ENCODE measurements around the gene KRT40.

KRT40 gene

DNA sequence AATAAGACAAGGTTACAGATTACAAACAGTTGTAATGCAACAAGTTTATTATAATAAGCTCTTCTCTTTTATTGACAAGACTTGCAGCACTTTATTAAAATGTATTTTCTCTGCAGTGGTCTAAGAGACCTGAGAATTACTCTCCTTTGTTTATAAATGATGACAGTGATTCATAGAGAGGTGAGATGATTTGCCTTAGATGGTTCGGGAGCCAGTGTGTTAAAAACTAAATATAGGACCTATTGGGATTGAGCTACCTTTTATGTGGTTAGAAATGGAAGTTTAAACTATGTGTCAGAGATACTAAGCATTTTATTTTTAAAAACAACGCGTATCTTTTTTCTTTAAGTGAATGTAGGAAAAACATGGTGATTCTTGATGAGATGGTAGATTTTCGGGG lies 12.7 kb upstream of the KRT40 start:
- peaks cover 0 to 12% of the 10 kb centered on the region in 2 donors for H3K27me3 ChIP-seq
- no peak overlapping the region for H3K4me3 ChIP-seq
- DNase-seq = no peak
- TF ChIP-seq, protein P1, sequence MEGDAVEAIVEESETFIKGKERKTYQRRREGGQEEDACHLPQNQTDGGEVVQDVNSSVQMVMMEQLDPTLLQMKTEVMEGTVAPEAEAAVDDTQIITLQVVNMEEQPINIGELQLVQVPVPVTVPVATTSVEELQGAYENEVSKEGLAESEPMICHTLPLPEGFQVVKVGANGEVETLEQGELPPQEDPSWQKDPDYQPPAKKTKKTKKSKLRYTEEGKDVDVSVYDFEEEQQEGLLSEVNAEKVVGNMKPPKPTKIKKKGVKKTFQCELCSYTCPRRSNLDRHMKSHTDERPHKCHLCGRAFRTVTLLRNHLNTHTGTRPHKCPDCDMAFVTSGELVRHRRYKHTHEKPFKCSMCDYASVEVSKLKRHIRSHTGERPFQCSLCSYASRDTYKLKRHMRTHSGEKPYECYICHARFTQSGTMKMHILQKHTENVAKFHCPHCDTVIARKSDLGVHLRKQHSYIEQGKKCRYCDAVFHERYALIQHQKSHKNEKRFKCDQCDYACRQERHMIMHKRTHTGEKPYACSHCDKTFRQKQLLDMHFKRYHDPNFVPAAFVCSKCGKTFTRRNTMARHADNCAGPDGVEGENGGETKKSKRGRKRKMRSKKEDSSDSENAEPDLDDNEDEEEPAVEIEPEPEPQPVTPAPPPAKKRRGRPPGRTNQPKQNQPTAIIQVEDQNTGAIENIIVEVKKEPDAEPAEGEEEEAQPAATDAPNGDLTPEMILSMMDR (IDR thresholded peaks at IDR 0.05) = no peak
- H3K4me1 ChIP-seq = no peaks in the 10 kb centered on the region
- no peaks in the 10 kb centered on the region for H3K9me3 ChIP-seq
- H3K27ac ChIP-seq = no peak overlapping the region
- intact Hi-C loops (cut with DNase I; ENCODE audit: low total_unique reads) = no loop called here
- H3K36me3 ChIP-seq = no peaks in the 10 kb centered on the region

DNA sequence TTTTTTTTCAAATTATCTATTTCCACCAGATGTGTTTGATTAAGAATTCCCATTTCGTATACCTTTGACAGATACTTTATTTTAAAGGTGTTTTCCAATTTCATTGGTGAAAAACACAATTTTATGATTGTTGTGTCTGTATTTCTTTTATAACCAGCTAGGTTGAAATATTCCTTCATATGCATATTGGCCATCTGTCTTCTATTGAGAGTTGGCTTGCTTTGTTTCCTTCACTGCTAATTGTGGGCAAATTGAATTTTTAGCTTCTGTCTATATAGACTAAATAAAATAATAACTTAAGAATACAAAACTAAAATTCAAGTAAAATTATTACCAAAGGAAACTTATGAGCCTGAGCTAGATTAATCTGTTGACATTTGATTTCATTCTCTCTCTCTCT lies 11.0 kb upstream of the KRT40 start:
- TF ChIP-seq, protein P1 (IDR thresholded peaks at IDR 0.05) = no peak
- Histone ChIP-seq H3K27me3 (peaks cover 0 to 17% of the 10 kb centered on the region in 2 donors), H3K9me3 (no peaks in the 10 kb centered on the region), H3K4me3 (no peak overlapping the region), H3K4me1 (no peaks in the 10 kb centered on the region), H3K27ac (no peak overlapping the region), H3K36me3 (no peaks in the 10 kb centered on the region)
- DNase-seq = no peak
- intact Hi-C loops (cut with DNase I; ENCODE audit: low total_unique reads) = no loop called here

DNA sequence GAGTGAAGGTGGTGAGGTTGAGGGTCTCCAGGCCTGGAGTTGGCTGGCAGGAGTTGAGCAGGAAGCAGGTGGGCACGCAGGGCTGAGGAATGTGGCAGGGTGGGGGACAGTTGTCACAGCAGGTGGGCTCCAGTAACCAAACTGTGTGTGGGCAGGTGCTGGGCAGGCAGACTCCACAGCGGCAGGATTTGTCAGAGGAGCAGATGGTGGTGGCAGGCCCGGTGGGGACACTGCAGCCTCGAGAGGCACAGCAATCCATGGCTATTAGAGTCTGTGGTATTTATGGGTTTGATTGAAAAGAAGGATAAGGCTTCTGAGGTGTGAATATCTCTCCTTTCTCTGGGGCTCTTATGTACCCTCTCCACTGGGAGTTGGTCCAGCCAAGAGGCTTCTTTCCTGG lies 9.7 kb upstream of the KRT40 start, which contains the start of gene KRTAP3-3:
Gene KRTAP3-3, minus strand, starts transcription at position 326 of the 400 bp plus-strand sequence. Its CDS starts 67 bp downstream, at position 259.
- intact Hi-C loops (cut with DNase I; ENCODE audit: low total_unique reads) = no loop called here
- H3K27me3 ChIP-seq = peaks cover 0 to 17% of the 10 kb centered on the region in 2 donors
- H3K36me3 ChIP-seq = no peaks in the 10 kb centered on the region
- TF ChIP-seq, protein P1 (IDR thresholded peaks at IDR 0.05) = no peak
- H3K4me1 ChIP-seq = no peaks in the 10 kb centered on the region
- DNase-seq = no peak
- no peak within 1 kb of the TSS for H3K27ac ChIP-seq
- H3K4me3 ChIP-seq = no peak within 1 kb of the TSS
- H3K9me3 ChIP-seq = no peaks in the 10 kb centered on the region

- intact Hi-C loops (cut with DNase I; ENCODE audit: low total_unique reads) = no loop called here
These were observed 9.0 kb upstream of the KRT40 start for GRCh38 chr17:40993084-40993483.

DNA sequence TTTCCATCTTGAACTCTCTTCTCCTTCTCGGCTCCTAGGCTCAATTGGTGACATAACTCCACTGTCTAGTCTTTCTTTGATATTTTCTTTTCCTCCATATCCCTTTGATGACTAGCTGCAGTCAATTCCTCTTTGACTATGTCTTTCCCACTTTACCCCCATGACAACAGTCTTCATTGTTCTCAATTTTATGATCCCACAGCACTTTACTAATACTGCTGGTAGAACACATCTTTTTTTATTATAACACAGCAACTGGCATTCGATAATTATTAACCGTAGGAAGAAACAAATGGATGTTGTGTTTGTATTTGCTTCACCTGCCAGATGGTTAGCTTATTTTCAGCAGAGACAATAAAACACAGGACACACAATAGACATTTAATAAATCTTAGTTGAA lies 8.5 kb upstream of the KRT40 start:
- no peaks in the 10 kb centered on the region for H3K4me1 ChIP-seq
- TF ChIP-seq, protein P1 (IDR thresholded peaks at IDR 0.05) = no peak
- DNase-seq = no peak
- H3K27ac ChIP-seq = no peak overlapping the region
- H3K27me3 ChIP-seq = peaks cover 0 to 17% of the 10 kb centered on the region in 2 donors
- no peaks in the 10 kb centered on the region for H3K36me3 ChIP-seq
- intact Hi-C loops (cut with DNase I; ENCODE audit: low total_unique reads) = no loop called here
- H3K9me3 ChIP-seq = no peaks in the 10 kb centered on the region
- no peak overlapping the region for H3K4me3 ChIP-seq

More at GRCh38 chr17:40993084-40993483, 9.0 kb upstream of the KRT40 start:
- H3K4me3 ChIP-seq = no peak overlapping the region
- no peaks in the 10 kb centered on the region for H3K4me1 ChIP-seq
- H3K27ac ChIP-seq = no peak overlapping the region
- H3K36me3 ChIP-seq = no peaks in the 10 kb centered on the region
- peaks cover 0 to 17% of the 10 kb centered on the region in 2 donors for H3K27me3 ChIP-seq
- no peak for DNase-seq
- H3K9me3 ChIP-seq = no peaks in the 10 kb centered on the region
- TF ChIP-seq, protein P1 (IDR thresholded peaks at IDR 0.05) = no peak

GRCh38 chr17:40986920-40987319 lies 2.8 kb upstream of the KRT40 start:
- intact Hi-C loops (cut with DNase I; ENCODE audit: low total_unique reads) = no loop called here
- Histone ChIP-seq H3K27me3 (peaks cover 0 to 5% of the 10 kb centered on the region in 2 donors), H3K4me1 (no peaks in the 10 kb centered on the region), H3K9me3 (no peaks in the 10 kb centered on the region), H3K27ac (no peak overlapping the region), H3K36me3 (no peaks in the 10 kb centered on the region), H3K4me3 (no peak overlapping the region)
- TF ChIP-seq, protein P1 (IDR thresholded peaks at IDR 0.05) = no peak
- no peak for DNase-seq

All from tibial artery (tissue), 4 donors.